Activated naive CD8-positive, alpha-beta T cell treated with anti-CD3 and anti-CD28 coated beads, Interleukin-2, amount 50 U/mL, for 24 hours (primary cell): ENCODE results near the gene SLC24A3.

Experiments used
- ATAC-seq: fragments of 150-1000 bp; cut with Tn5 transposase; one replicate; pipeline ENCODE4 v1.10.0; 2021
- DNase-seq: peaks from one replicate; pipeline ENCODE4 v3.0.0; 2021
- H3K27ac Mint-ChIP-seq: one replicate; pipeline ENCODE4 v1.8.0; 2021; ENCODE audit warnings: mild to moderate bottlenecking, mixed read lengths
- H3K27me3 Mint-ChIP-seq: one replicate; pipeline ENCODE4 v1.8.0; 2021; ENCODE audit warnings: mixed read lengths
- H3K36me3 Mint-ChIP-seq: one replicate; pipeline ENCODE4 v1.8.0; 2021; ENCODE audit warnings: low read depth, mixed read lengths
- H3K4me1 Mint-ChIP-seq: one replicate; pipeline ENCODE4 v1.8.0; 2021; ENCODE audit warnings: mixed read lengths
- H3K4me3 Mint-ChIP-seq: one replicate; pipeline ENCODE4 v1.8.0; 2021; ENCODE audit warnings: mild to moderate bottlenecking, moderate library complexity, mixed read lengths
- H3K9me3 Mint-ChIP-seq: one replicate; pipeline ENCODE4 v1.8.0; 2021; ENCODE audit warnings: mixed read lengths

SLC24A3 gene

DNA sequence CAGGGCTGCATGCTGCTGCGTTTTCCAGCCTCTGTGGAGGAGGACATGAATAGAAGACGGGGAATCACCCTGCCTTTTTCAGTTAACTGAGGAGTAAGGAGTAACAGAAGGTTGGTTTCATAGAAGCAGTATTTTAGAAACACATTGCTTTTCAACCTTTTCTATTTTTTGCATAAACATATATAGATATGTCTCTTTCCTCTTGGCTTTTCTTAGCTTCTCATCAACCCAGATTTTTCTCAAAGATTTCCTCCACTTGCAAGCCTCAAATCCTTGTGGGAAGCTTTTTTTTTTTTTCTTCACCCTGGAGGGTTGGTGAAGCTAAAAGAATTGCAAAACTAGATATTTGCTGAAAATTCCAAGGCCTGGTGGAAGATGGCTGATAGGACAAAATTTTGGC lies 6.0 kb downstream of the SLC24A3 start:
- Mint-ChIP-seq H3K27me3 (peaks cover 23% of the 10 kb centered on the region), H3K36me3 (no peaks in the 10 kb centered on the region), H3K9me3 (no peaks in the 10 kb centered on the region), H3K27ac (no peak overlapping the region), H3K4me3 (no peak overlapping the region), H3K4me1 (no peaks in the 10 kb centered on the region)
- DNase-seq (no peak), ATAC-seq (no peak)

DNA sequence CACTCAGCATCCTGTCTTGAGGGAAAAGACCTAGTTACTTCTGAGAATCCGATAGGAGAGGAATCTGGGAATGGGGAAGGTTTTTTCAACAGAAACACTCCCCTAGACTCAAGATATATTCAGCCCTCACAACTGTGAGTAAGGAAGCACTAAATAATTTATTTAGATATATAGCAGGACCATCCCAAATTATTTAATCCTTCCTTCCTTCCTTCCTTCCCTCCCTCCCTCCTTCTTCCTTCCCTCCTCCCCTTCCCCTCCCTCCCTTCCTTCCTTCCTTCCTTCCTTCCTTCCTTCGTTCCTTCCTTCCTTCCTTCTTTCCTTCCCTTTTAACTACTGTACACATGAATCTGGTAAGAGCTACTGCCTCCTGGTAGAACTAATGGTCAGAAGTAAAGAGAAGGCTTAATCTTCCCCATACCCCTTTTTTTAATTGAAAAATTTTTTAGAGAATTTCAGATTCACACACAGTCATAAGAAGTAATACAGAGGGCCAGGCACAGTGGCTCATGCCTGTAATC lies 10.1 kb downstream of the SLC24A3 start:
- no peak for DNase-seq
- Mint-ChIP-seq H3K27ac (no peak overlapping the region), H3K4me1 (no peaks in the 10 kb centered on the region), H3K36me3 (no peaks in the 10 kb centered on the region), H3K27me3 (peaks cover 6% of the 10 kb centered on the region), H3K9me3 (no peaks in the 10 kb centered on the region), H3K4me3 (no peak overlapping the region)
- no peak for ATAC-seq

DNA sequence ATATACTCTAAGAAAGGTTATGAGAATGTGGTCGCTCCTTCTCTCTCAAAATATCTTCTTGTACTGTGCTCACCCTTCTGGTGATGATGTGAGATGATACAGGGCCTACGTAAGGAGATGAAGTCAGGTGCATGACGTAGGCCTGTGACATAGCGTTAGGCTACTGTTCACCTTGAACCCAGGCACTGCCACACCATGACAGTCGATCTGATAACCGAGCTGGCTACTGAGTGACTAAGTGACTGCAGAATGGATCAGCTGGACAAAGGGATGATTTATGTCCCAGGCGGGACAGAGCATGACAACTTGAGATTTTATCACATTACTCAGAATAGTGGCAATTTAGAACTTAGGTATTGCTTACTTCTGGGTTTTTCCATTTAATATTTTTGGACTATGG lies 11.2 kb downstream of the SLC24A3 start:
- Mint-ChIP-seq H3K27ac (no peak overlapping the region), H3K9me3 (no peaks in the 10 kb centered on the region), H3K4me1 (no peaks in the 10 kb centered on the region), H3K4me3 (no peak overlapping the region), H3K36me3 (no peaks in the 10 kb centered on the region), H3K27me3 (peaks cover 4% of the 10 kb centered on the region)
- DNase-seq (no peak), ATAC-seq (no peak)

DNA sequence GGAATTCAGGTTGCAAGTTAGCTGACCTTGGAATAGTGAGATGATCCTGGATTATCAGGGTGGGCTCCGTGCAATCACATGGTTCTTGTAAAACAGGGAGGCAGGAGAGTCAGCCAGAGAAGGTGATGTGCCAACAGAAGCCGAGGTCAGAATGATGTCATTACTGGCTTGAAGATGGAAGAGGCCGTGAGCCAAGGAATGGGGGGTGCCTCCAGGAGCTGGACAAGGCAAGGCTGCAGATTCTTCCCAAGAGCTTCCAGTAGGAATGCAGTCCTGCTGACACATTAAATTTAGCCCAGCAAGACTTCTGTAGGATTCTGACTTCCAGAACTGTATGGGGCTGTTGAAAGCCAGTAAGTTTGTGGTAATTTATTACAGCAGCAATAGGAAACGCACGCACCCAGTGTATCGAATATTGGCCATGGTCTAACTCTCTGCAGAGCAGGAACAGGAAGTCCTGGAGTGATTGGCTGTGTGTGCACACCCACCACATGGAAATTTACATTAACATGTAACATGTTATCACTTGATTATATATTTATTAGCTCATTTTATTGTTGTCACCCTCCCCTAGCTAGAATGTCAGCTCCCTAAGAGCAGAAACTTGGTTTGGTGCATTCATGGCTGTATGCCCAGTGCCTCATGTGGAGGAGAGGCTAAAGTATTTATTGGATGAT lies 19.1 kb downstream of the SLC24A3 start:
- no peaks in the 10 kb centered on the region for H3K4me1 Mint-ChIP-seq
- H3K36me3 Mint-ChIP-seq, result no peaks in the 10 kb centered on the region
- no peak overlapping the region for H3K4me3 Mint-ChIP-seq
- DNase-seq (no peak), ATAC-seq (no peak)
- no peak overlapping the region for H3K27ac Mint-ChIP-seq
- no peaks in the 10 kb centered on the region for H3K9me3 Mint-ChIP-seq
- no peaks in the 10 kb centered on the region for H3K27me3 Mint-ChIP-seq

DNA sequence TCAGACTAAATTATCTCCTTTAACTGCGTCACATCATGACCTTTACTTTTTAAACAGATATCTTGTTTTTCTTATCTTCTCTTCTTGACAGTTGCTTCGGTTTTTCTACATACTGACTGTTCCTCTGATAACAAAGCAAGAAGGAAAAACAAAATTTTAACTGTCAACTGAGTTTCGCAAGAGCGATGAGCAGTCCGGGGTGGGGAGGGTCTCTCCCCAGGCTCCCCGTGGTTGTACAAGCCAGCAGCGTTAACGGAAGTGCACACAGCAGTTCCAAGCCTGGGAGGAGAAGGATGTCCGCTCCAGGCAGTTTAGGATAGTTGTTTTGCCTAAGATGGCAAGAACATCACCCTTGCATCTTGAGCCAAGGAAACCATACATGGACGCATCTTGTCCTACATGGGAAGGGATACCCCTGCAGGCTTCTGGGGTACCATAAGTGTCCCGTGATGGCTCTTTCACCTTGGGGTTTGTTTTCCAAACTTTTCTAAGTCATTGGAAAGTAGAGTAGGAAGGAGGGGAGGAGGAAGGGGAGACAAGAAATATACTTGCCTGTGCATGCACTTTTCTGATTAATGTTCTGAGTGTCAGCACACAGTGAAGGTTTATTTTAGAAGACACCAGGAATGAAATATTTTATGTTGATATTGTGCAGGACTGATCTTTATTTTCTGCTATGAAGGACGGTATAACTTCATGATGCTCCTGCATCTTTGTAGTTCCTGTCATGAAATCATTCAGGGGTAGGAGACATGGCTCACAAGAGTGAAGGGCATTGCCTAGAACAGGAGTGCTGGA lies 20.8 kb downstream of the SLC24A3 start:
- DNase-seq, result no peak
- no peak overlapping the region for H3K4me3 Mint-ChIP-seq
- no peaks in the 10 kb centered on the region for H3K4me1 Mint-ChIP-seq

DNA sequence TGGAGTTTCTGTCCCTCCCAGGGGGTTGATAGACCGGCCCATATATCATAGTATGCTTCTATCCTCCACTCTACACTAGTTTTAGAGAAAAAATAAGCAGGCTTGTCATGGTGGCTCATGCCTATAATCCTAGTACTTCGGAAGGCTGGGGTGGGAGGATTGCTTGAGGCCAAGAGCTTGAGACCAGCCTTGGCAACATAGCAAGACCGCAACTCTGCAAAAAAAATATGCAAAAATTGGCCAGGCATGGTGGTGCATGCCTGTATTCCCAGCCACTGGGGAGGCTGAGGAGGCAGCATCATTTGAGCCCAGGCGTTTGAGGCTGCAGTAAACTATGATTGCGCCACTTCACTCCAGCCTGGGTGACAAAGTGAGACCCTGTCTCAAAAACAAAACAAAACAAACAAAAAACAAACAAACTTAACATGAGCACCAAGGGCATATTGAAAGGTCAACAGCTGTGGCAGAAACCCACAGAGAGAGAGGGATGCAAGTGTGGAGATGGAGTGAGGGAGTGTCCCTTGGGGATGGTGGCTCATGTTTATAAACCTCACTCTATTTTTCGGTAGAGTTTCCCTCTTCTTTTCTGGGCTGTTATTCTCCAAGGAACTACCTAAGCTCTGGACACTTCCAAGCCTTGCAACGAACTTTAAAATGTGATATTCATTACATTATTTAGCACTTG lies 24.1 kb downstream of the SLC24A3 start:
- Mint-ChIP-seq H3K27me3 (peaks cover 5% of the 10 kb centered on the region), H3K36me3 (no peaks in the 10 kb centered on the region), H3K4me3 (no peak overlapping the region), H3K27ac (no peak overlapping the region), H3K4me1 (no peaks in the 10 kb centered on the region), H3K9me3 (no peaks in the 10 kb centered on the region)
- no peak for ATAC-seq
- DNase-seq, result no peak

More for the DNA sequence above, 20.8 kb downstream of the SLC24A3 start:
- Mint-ChIP-seq H3K36me3 (no peaks in the 10 kb centered on the region), H3K9me3 (no peaks in the 10 kb centered on the region), H3K27ac (no peak overlapping the region), H3K27me3 (peaks cover 2% of the 10 kb centered on the region)
- no peak for ATAC-seq

DNA sequence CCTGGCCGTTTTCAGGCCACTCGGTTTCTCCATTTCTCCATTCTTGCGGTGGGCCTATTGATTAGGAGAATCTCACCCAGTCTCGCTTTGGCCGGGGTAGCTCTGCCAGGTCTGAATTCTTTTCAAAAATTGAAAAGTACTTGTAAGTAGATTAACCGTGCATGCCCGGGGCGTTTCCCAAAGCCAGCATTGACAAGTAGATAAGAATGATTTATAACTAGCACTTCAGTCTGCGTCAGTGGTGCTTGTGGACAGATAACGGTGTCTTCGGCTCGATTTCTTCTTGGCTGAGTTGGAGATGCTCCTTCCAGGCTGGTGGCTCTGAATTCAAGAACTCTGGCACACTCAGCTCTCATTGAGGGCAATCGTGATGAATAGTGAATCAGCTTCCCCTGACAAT lies 29.0 kb downstream of the SLC24A3 start:
- ATAC-seq, result no peak
- DNase-seq, result no peak
- H3K27me3 Mint-ChIP-seq, result peaks cover 7% of the 10 kb centered on the region
- no peaks in the 10 kb centered on the region for H3K4me1 Mint-ChIP-seq
- no peaks in the 10 kb centered on the region for H3K36me3 Mint-ChIP-seq
- no peak overlapping the region for H3K4me3 Mint-ChIP-seq
- no peaks in the 10 kb centered on the region for H3K9me3 Mint-ChIP-seq
- no peak overlapping the region for H3K27ac Mint-ChIP-seq

DNA sequence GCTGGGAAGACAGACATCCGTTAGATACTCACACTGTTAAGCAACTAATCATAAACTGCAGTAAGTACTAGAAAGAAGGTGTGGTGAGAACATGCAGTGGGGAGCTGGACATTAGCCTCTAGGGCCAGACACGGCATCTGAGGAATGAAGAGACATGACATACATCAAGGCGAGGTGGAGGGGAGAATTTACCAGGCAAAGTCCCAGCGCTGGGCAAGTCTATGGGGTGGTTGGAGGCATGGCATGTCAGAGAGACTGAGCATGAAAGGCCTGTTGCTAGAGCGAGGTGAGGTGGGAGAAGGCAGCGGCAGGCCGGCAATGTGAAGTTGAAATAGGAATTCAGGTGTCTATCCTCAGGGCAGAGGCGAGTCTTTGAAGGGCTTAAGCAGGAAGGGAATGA lies 31.8 kb downstream of the SLC24A3 start:
- no peak overlapping the region for H3K4me3 Mint-ChIP-seq
- H3K36me3 Mint-ChIP-seq, result no peaks in the 10 kb centered on the region
- DNase-seq, result no peak
- ATAC-seq, result no peak
- H3K4me1 Mint-ChIP-seq, result no peaks in the 10 kb centered on the region
- peaks cover 2% of the 10 kb centered on the region for H3K27me3 Mint-ChIP-seq
- H3K9me3 Mint-ChIP-seq, result no peaks in the 10 kb centered on the region
- H3K27ac Mint-ChIP-seq, result no peak overlapping the region

DNA sequence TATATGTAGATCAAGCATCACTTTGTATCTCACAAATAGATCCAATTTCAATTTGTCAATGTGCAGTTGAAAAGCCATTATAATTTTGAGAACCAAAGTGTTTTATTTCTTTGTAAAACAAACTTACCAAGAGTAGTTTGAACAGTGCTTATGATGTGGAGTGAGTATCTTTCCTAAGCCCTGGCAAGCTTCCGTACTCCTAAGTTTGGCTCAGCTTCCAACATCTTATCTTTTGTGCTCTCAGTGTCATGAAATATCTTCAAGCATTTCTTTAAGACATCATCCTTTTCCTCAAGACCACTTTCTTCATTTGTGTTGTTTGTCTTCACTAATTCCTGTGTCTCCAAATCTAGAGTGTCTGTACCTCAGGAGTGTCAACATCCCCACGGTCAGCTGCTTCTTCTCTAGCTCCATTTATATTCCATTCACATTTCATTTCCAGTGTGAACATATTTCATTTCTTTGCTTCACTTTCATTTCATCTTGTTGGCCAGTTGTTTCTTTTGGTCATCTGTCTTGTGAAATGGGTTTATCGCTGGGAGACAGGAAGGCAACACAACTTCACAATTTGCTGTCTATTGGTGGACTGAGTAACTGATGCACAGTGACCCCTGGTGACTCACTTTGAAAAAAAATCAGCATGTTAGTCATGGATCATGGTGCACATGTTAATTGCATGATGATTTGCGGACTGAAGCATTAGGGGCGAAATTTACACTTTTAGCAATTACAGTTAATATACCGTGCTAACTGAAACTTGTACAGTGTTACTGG lies 36.9 kb downstream of the SLC24A3 start:
- DNase-seq, result no peak
- H3K27ac Mint-ChIP-seq, result no peak overlapping the region
- peaks cover 4% of the 10 kb centered on the region for H3K27me3 Mint-ChIP-seq
- ATAC-seq, result no peak
- no peak overlapping the region for H3K4me3 Mint-ChIP-seq
- no peaks in the 10 kb centered on the region for H3K36me3 Mint-ChIP-seq
- no peaks in the 10 kb centered on the region for H3K9me3 Mint-ChIP-seq
- H3K4me1 Mint-ChIP-seq, result no peaks in the 10 kb centered on the region

DNA sequence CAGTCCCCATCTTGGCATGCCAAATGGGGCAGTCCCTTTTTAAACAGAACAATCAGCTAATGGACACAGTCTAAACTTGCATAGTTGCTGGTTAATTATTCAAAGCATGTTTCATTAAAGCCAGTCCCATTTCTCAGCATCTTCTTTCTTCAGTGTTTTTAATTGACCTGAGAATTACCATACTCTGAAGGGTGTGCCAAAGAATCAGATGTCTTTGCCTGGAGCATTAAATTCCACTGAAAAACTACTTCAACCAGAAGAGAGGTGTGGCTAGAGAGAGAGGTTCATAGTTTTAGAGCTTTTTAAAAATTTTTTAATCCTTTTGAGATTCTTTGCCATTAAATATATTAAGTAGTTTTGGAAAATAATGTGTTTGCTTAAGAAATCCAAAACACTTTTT lies 37.9 kb downstream of the SLC24A3 start:
- no peak for ATAC-seq
- Mint-ChIP-seq H3K4me3 (no peak overlapping the region), H3K4me1 (no peaks in the 10 kb centered on the region), H3K27me3 (peaks cover 3% of the 10 kb centered on the region), H3K27ac (no peak overlapping the region), H3K9me3 (no peaks in the 10 kb centered on the region), H3K36me3 (no peaks in the 10 kb centered on the region)
- no peak for DNase-seq

DNA sequence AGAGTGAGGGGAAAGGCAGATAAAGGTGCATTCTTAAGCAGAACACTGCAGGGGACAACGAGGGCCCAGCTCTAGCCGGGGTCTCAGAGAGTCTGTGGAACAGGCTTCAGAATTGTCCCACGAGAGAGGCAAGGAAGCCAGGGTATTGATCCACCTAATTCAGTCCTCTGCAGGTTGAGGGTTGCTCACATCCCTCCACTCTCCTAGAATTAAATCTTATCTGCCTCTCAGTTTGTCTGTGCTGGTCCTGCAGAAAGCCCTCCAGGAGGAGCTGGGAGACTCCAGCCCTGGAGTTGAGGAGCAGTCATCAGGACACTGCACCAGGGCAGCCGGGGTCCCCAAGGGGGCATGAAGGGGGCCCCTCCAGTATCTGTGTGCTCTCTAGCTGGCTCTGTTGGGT lies 39.1 kb downstream of the SLC24A3 start:
- H3K36me3 Mint-ChIP-seq, result no peaks in the 10 kb centered on the region
- no peak for DNase-seq
- ATAC-seq, result no peak
- H3K4me1 Mint-ChIP-seq, result no peaks in the 10 kb centered on the region
- no peak overlapping the region for H3K27ac Mint-ChIP-seq
- peaks cover 3% of the 10 kb centered on the region for H3K27me3 Mint-ChIP-seq
- no peaks in the 10 kb centered on the region for H3K9me3 Mint-ChIP-seq
- no peak overlapping the region for H3K4me3 Mint-ChIP-seq

DNA sequence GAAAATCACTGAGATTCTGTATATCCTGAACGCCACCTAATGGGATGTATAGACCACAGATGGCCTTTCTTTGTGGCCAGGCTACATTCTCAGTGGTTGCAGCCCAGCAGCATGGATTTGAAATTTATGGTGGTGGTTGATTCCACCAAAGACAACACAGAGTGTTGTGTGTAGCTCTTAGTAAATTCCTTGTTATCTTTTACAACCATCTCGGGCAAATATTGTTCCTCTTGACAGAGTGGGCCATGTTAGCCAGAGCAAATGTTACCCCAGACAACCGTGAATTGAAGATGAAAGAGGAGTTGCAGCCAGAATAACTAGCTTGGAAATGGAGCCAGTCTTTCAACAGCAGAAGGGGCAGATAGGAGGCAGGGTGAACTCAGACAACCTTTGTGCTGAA lies 39.5 kb downstream of the SLC24A3 start:
- Mint-ChIP-seq H3K36me3 (no peaks in the 10 kb centered on the region), H3K9me3 (no peaks in the 10 kb centered on the region), H3K4me1 (no peaks in the 10 kb centered on the region), H3K27ac (no peak overlapping the region), H3K27me3 (peaks cover 3% of the 10 kb centered on the region), H3K4me3 (no peak overlapping the region)
- ATAC-seq, result no peak
- DNase-seq, result no peak

DNA sequence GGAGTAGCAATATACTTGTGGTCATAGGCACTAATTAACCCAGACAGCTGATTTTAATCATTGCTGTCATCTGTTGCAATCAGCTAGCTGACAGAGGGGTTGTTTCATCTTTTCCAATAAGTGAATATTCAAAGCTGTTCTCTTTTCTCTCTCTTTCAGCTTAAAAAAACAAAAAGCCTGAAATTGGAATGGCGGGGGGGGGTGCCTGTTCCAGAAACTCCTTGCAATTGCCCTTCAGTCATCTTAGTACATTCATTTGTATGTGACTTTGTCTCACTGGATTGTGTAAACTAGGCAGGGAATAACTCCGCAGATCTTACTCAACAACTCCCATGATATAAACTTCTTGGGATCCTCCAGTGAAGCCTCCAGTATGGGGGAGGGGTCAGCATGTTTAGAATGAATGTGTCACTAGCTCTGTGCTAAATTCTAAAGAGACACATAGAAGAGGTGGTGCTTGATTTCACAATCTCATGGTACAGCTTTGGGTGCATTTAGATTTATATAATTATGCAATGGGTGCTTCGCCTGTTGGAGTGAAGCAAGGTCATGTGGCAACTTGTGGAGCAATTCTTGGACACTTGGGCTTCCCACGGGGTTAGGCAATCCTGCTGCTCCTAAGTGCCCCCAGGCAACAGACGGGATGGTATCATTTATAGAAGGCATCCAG lies 40.1 kb downstream of the SLC24A3 start:
- Mint-ChIP-seq H3K4me3 (no peak overlapping the region), H3K27me3 (peaks cover 3% of the 10 kb centered on the region), H3K27ac (no peak overlapping the region), H3K4me1 (no peaks in the 10 kb centered on the region), H3K36me3 (no peaks in the 10 kb centered on the region), H3K9me3 (no peaks in the 10 kb centered on the region)
- DNase-seq (no peak), ATAC-seq (no peak)

DNA sequence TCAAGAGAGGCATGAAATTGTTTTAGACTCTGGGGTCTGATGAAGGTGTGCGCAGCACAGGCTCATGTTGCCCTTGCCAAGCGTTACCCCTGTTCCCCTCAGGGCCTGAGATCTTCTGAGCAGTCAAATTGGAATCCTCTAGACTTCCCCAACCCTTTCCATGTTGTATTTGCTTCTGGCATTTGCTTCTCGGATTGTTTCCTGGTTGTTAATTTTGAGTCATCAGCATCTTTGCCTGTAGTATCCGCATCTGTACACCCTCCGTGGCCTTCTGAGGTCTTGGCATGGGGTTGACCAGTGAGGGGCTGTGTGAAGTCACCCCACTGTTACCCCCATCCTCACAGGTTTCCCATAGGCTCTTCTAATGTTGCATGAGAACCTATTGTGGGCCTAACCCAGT lies 40.9 kb downstream of the SLC24A3 start:
- Mint-ChIP-seq H3K4me3 (no peak overlapping the region), H3K27me3 (peaks cover 3% of the 10 kb centered on the region), H3K9me3 (no peaks in the 10 kb centered on the region), H3K27ac (no peak overlapping the region), H3K4me1 (no peaks in the 10 kb centered on the region), H3K36me3 (no peaks in the 10 kb centered on the region)
- DNase-seq, result no peak
- ATAC-seq, result no peak
